Keratinocyte (primary cell): Measurements from ENCODE around the gene METTL1. TPM values are rescaled to one million over a fixed set of nuclear protein-coding genes. Genes with fewer than 3 reads are reported as not detected.
A peak's percentile ranks its signal among the peaks of the same experiment; 100 is the strongest.

Experiments
- DNase-seq: peaks from one replicate; pipeline ENCODE4 v3.0.0-alpha.2; 2011; ENCODE audit warnings: low read depth, missing footprints, low spot score
- FAIRE-seq: peaks from 2 replicates; lab custom pipeline; 2011; peaks lifted over from hg19 to GRCh38; lab: Jason Lieb, UNC
- H2AFZ ChIP-seq: 2 replicates; pipeline ENCODE4 v1.6.0; 2012; ENCODE audit warnings: low read length, control low read depth, inconsistent platforms; ENCODE audit not compliant: control insufficient read depth
- H3K27ac ChIP-seq: 2 replicates; pipeline ENCODE4 v1.5.1; 2011; ENCODE audit warnings: low read length; ENCODE audit not compliant: control insufficient read depth, insufficient read depth
- H3K27me3 ChIP-seq: 3 replicates; pipeline ENCODE4 v1.6.0; 2011; ENCODE audit warnings: low read length; ENCODE audit not compliant: control insufficient read depth, insufficient read depth; ENCODE audit errors: extremely low read depth
- H3K36me3 ChIP-seq, 2 experiments: 2 replicates in 1 of 2; 3 replicates in 1 of 2; pipeline ENCODE4 v1.5.1; 2011; ENCODE audit warnings: low read length in 2 of 2, mild to moderate bottlenecking in 1 of 2; ENCODE audit not compliant: control insufficient read depth in 2 of 2, insufficient read depth in 2 of 2; ENCODE audit errors: extremely low read depth in 1 of 2
- H3K4me1 ChIP-seq: 3 replicates; pipeline ENCODE4 v1.5.1; 2011; ENCODE audit warnings: low read length; ENCODE audit not compliant: control insufficient read depth, insufficient read depth; ENCODE audit errors: extremely low read depth
- H3K4me2 ChIP-seq: 3 replicates; pipeline ENCODE4 v1.6.0; 2011; ENCODE audit warnings: low read depth, low read length; ENCODE audit not compliant: control insufficient read depth, insufficient read depth; ENCODE audit errors: extremely low read depth
- H3K4me3 ChIP-seq, 3 experiments: fragments of 200-600 bp in 1 of 3; sonication (generic) in 1 of 3; 2 replicates in 2 of 3; 3 replicates in 1 of 3; pipeline ENCODE4 v1.5.1; 2011 to 2016; ENCODE audit warnings: low read length in 3 of 3, mild to moderate bottlenecking in 3 of 3, control low read depth in 2 of 3, inconsistent platforms in 1 of 3, low read depth in 1 of 3, mixed read lengths in 1 of 3, mixed run types in 1 of 3, moderate library complexity in 1 of 3; ENCODE audit not compliant: control insufficient read depth in 2 of 3, insufficient read depth in 2 of 3; ENCODE audit errors: extremely low read depth in 1 of 3
- H3K79me2 ChIP-seq: 2 replicates; pipeline ENCODE4 v1.6.0; 2012; ENCODE audit warnings: low read length; ENCODE audit not compliant: control insufficient read depth, insufficient read depth
- H3K9ac ChIP-seq: 3 replicates; pipeline ENCODE4 v1.6.0; 2011; ENCODE audit warnings: low read length; ENCODE audit not compliant: control insufficient read depth, insufficient read depth; ENCODE audit errors: extremely low read depth
- H3K9me1 ChIP-seq: 3 replicates; pipeline ENCODE4 v1.6.0; 2011; ENCODE audit warnings: low read length; ENCODE audit not compliant: control insufficient read depth, insufficient read depth; ENCODE audit errors: extremely low read depth
- H3K9me3 ChIP-seq: 2 replicates; pipeline ENCODE4 v1.5.1; 2012; ENCODE audit warnings: low read depth, low read length; ENCODE audit not compliant: control insufficient read depth
- H4K20me1 ChIP-seq: 3 replicates; pipeline ENCODE4 v1.6.0; 2011; ENCODE audit warnings: low read length; ENCODE audit not compliant: control insufficient read depth, insufficient read depth; ENCODE audit errors: extremely low read depth
- EZH2 ChIP-seq: IDR thresholded peaks from one replicate; pipeline ENCODE4 v1.6.1; 2012; ENCODE audit warnings: inconsistent platforms, mild to moderate bottlenecking, low read length, moderate library complexity
- dilution Hi-C: fragments of 300-500 bp; cut with MboI; formaldehyde crosslinking; loops from one replicate; pipeline ENCODE4 v1.7.0; 2020; ENCODE audit warnings: low sequenced_read_pairs; ENCODE audit not compliant: extremely low pct_ligation_motif_present
- polyA plus RNA-seq, 5 experiments: library from polyadenylated mRNA; depleted of rRNA in 3 of 5; stranded (reverse) in 3 of 5; stranded (forward) in 1 of 5; unstranded in 1 of 5; fragments of >200 nt; gene quantifications; 1 replicate in 1 of 5; 2 replicates in 3 of 5; 3 replicates in 1 of 5; pipeline versions ENCODE4 v1.2.1 to v1.2.3, GENCODE V29; 2011 to 2012; ENCODE audit warnings: missing spikeins in 2 of 5, low read depth in 1 of 5, low replicate concordance in 1 of 5
- TF ChIP-seq, protein P1 (sequence below), 3 experiments: IDR thresholded peaks in 1 of 3; conservative IDR thresholded peaks in 1 of 3; optimal IDR thresholded peaks in 1 of 3; 2 replicates in 2 of 3; 3 replicates in 1 of 3; pipeline versions ENCODE3 to v1.5.1; 2011; ENCODE audit warnings: low read length in 3 of 3, mild to moderate bottlenecking in 3 of 3, moderate library complexity in 2 of 3, control low read depth in 1 of 3, inconsistent platforms in 1 of 3; ENCODE audit not compliant: insufficient read depth in 2 of 3; ENCODE audit errors: extremely low read depth in 1 of 3

Gene METTL1
- polyA plus RNA-seq, 1 donor (not counting 4 experiments of a cell fraction or from before 2014, with no cell fraction given), result 24.5 TPM

DNA sequence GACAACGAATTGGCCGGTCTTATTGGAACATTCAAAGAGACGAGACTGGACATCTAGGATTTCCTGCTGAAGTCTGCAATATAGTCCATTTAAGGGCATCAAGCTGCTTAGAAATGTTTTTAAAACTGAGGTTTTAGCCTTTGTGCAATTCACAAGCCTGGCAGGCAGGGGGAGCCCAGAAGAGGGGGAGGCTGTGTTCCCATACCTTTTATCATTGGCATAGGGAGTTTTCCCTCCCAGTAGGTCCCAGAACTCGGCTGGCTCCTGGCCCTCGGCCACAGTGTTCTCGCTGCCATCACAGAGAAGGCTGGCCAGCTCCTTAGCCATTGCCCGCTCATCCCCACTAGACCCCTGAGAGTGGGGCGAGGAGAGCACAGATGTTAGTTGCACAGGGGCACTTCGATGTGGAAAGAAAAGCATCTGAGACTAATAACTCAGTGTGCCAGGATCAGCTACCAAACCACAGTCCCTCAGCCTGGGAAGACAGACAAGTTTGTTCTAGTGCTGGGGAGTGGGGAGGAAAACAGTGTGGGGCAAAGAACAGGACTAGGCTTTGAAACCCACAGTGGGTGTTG lies 31.5 kb upstream of the METTL1 start:
- H3K9me3 ChIP-seq, result no peaks in the 10 kb centered on the region
- H3K9me1 ChIP-seq, result no peaks in the 10 kb centered on the region
- peak overlapping the region; percentile 43 for H2AFZ ChIP-seq
- no peaks in the 10 kb centered on the region for H4K20me1 ChIP-seq
- H3K4me2 ChIP-seq, result no peak overlapping the region
- DNase-seq, result no peak
- no peaks in the 10 kb centered on the region for H3K79me2 ChIP-seq
- H3K27ac ChIP-seq, result no peak overlapping the region
- dilution Hi-C loops, result no loop called here
- peak; percentile 39 for FAIRE-seq
- H3K36me3 ChIP-seq, result peaks cover 3 to 27% of the 10 kb centered on the region in 2 experiments
- TF ChIP-seq, protein P1, sequence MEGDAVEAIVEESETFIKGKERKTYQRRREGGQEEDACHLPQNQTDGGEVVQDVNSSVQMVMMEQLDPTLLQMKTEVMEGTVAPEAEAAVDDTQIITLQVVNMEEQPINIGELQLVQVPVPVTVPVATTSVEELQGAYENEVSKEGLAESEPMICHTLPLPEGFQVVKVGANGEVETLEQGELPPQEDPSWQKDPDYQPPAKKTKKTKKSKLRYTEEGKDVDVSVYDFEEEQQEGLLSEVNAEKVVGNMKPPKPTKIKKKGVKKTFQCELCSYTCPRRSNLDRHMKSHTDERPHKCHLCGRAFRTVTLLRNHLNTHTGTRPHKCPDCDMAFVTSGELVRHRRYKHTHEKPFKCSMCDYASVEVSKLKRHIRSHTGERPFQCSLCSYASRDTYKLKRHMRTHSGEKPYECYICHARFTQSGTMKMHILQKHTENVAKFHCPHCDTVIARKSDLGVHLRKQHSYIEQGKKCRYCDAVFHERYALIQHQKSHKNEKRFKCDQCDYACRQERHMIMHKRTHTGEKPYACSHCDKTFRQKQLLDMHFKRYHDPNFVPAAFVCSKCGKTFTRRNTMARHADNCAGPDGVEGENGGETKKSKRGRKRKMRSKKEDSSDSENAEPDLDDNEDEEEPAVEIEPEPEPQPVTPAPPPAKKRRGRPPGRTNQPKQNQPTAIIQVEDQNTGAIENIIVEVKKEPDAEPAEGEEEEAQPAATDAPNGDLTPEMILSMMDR (optimal IDR thresholded peaks at IDR 0.05 in 1 of 3, IDR thresholded peaks at IDR 0.05 in 1 of 3, conservative IDR thresholded peaks at IDR 0.05 in 1 of 3; ENCODE audit: extremely low read depth in 1 of 3, insufficient read depth in 2 of 3, low read length in 3 of 3), result peak; percentile 74 to 90 (median 87)
- TF ChIP-seq EZH2, result no peak
- H3K9ac ChIP-seq, result no peak overlapping the region
- H3K27me3 ChIP-seq, result no peaks in the 10 kb centered on the region
- H3K4me1 ChIP-seq, result no peaks in the 10 kb centered on the region
- no peak overlapping the region for H3K4me3 ChIP-seq

DNA sequence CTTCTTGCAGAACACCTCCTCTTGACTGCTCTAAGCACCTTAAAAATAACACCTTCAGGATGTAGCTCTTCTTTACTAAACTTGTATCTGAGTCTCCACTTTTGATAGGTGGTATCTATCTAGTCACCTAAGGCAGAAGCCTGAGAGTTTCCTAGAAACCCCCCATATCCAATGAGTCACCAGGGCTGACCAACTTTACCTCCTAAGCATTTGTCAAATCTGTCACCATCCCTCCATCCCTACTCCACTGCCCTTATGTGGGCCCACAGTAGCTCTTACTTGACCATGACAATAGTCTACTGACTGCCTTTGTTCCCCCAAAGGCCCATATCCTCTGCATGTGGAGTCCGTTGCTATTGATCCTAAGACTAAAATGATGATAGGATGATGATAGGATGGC lies 30.7 kb upstream of the METTL1 start:
- Histone ChIP-seq H3K27ac (no peak overlapping the region), H3K9me1 (no peaks in the 10 kb centered on the region), H3K4me3 (no peak overlapping the region), H3K9ac (no peak overlapping the region), H3K9me3 (no peaks in the 10 kb centered on the region), H3K4me2 (no peak overlapping the region), H3K79me2 (no peaks in the 10 kb centered on the region), H3K4me1 (no peaks in the 10 kb centered on the region), H3K36me3 (peaks cover 6 to 22% of the 10 kb centered on the region in 2 experiments), H2AFZ (no peak overlapping the region), H3K27me3 (no peaks in the 10 kb centered on the region), H4K20me1 (no peaks in the 10 kb centered on the region)
- dilution Hi-C loops, result no loop called here
- TF ChIP-seq, protein P1 (optimal IDR thresholded peaks at IDR 0.05 in 1 of 3, IDR thresholded peaks at IDR 0.05 in 1 of 3, conservative IDR thresholded peaks at IDR 0.05 in 1 of 3; ENCODE audit: extremely low read depth in 1 of 3, insufficient read depth in 2 of 3, low read length in 3 of 3), result no peak
- no peak for TF ChIP-seq EZH2
- DNase-seq (no peak), FAIRE-seq (no peak)
